Esophagus muscularis mucosa (tissue), 4 donors: ENCODE measurements around the gene NKX3-2. TPM values are rescaled to one million over a fixed set of nuclear protein-coding genes. Genes with fewer than 3 reads are reported as not detected.

ENCODE experiments used
- DNase-seq: peaks from one replicate; pipeline ENCODE4 v3.0.0-alpha.2; 2017; ENCODE audit errors: extremely low spot score
- H3K27ac ChIP-seq, 4 donors: fragments of 200-600 bp; sonication (generic); replicated peaks in 1 of 4; 1 replicate in 3 of 4; 2 replicates in 1 of 4; pipeline ENCODE4 v1.5.1; 2016 to 2019; ENCODE audit warnings: mild to moderate bottlenecking in 1 of 4
- H3K27me3 ChIP-seq, 4 donors: fragments of 200-600 bp; sonication (generic); one replicate each; pipeline versions ENCODE4 v1.5.1 to v1.6.0; 2016 to 2019
- H3K36me3 ChIP-seq, 4 donors: fragments of 200-600 bp; sonication (generic); one replicate each; pipeline ENCODE4 v1.5.1; 2016 to 2019
- H3K4me1 ChIP-seq, 4 donors: fragments of 200-600 bp; sonication (generic); one replicate each; pipeline ENCODE4 v1.5.1; 2016 to 2019
- H3K4me3 ChIP-seq, 4 donors: fragments of 200-600 bp; sonication (generic); 1 replicate in 2 of 4; 2 replicates in 2 of 4; pipeline ENCODE4 v1.5.1; 2016 to 2019; ENCODE audit warnings: mild to moderate bottlenecking in 4 of 4, moderate library complexity in 1 of 4
- H3K9me3 ChIP-seq, 4 donors: fragments of 200-600 bp; sonication (generic); 1 replicate in 3 of 4; 2 replicates in 1 of 4; pipeline ENCODE4 v1.5.1; 2016 to 2019
- CTCF ChIP-seq, 3 experiments: fragments of 200-600 bp in 2 of 3; fragments of 450-650 bp in 1 of 3; sonication (generic) in 2 of 3; IDR thresholded peaks; one replicate each; pipeline ENCODE4 v1.5.1; 2017 to 2019; ENCODE audit warnings: antibody characterized with exemption in 3 of 3, mild to moderate bottlenecking in 2 of 3, moderate library complexity in 1 of 3
- EP300 ChIP-seq: sonication (generic); formaldehyde crosslinking; IDR thresholded peaks from one replicate; pipeline ENCODE4 v1.6.1; 2017; ENCODE audit warnings: antibody characterized with exemption
- POLR2A ChIP-seq: fragments of 450-650 bp; IDR thresholded peaks from one replicate; pipeline ENCODE4 v1.6.1; 2017; ENCODE audit warnings: antibody characterized with exemption, moderate library complexity, mild to moderate bottlenecking, low read depth
- POLR2AphosphoS5 ChIP-seq, 2 donors: sonication (generic); formaldehyde crosslinking; IDR thresholded peaks; one replicate each; pipeline ENCODE4 v1.6.1; 2017; ENCODE audit warnings: antibody characterized with exemption in 2 of 2
- WGBS: methylation state at CpG from one replicate; pipeline ENCODE4 v1.1.5; 2018; 5-methylcytosine and 5-hydroxymethylcytosine counted together
- intact Hi-C: fragments of 100-400 bp; cut with DNase I; formaldehyde crosslinking; loops from one replicate; pipeline ENCODE4 v1.15.1; 2023
- total RNA-seq, 4 donors: library from RNA; depleted of rRNA; stranded (reverse); fragments of >200 nt; gene quantifications; one replicate each; pipeline versions ENCODE4 v1.1.0 to v1.2.1, GENCODE V29; 2016

The NKX3-2 gene
- total RNA-seq, 4 donors from 2014 or later: 1.2 to 7.0 (median 4.7) TPM

- Histone ChIP-seq H3K36me3 (no peaks in the 10 kb centered on the region), H3K4me3 (no peak overlapping the region), H3K9me3 (peaks cover 0 to 6% (median 1%) of the 10 kb centered on the region in 4 donors), H3K4me1 (peaks cover 6 to 14% (median 10%) of the 10 kb centered on the region in 4 donors), H3K27ac (no peak overlapping the region), H3K27me3 (peaks cover 0 to 33% (median 14%) of the 10 kb centered on the region in 4 donors)
- no peak for TF ChIP-seq CTCF (IDR thresholded peaks at IDR 0.05)
- no peak for TF ChIP-seq EP300
- TF ChIP-seq POLR2A: no peak
- TF ChIP-seq POLR2AphosphoS5 (IDR thresholded peaks at IDR 0.05): no peak
- intact Hi-C loops: no loop called here
- peak; percentile 68 for DNase-seq
- WGBS: 86% methylated on average over 1 of the region's 1 CpG
These were observed 8.8 kb upstream of the NKX3-2 start for GRCh38 chr4:13553081-13553480.

- peaks cover 32 to 46% (median 40%) of the 10 kb centered on the region in 4 donors for H3K4me1 ChIP-seq
- WGBS: 5% methylated on average over 20 of the region's 21 CpGs
- peak overlapping the region; percentile 27 to 50 (median 38) for H3K4me3 ChIP-seq
- peaks cover 0 to 6% (median 1%) of the 10 kb centered on the region in 4 donors for H3K9me3 ChIP-seq
- TF ChIP-seq EP300 (no peak), POLR2AphosphoS5 (IDR thresholded peaks at IDR 0.05) (peak in 1 of 2 donors; percentile 9), POLR2A (no peak), CTCF (IDR thresholded peaks at IDR 0.05) (peak; percentile 74 to 90 (median 84))
- H3K27ac ChIP-seq: no peak overlapping the region
- peak; percentile 97 for DNase-seq
- H3K27me3 ChIP-seq: peaks cover 1 to 73% (median 52%) of the 10 kb centered on the region in 4 donors
- no peaks in the 10 kb centered on the region for H3K36me3 ChIP-seq
- intact Hi-C loops: loop anchor here (2.0 kb wide), 2 partner anchors 696 to 820 kb away; no protein-coding TSS in a partner anchor
These were observed 4.8 kb upstream of the NKX3-2 start for GRCh38 chr4:13548984-13549546.

- no peak for TF ChIP-seq CTCF (IDR thresholded peaks at IDR 0.05)
- no peak for TF ChIP-seq EP300
- no peak for TF ChIP-seq POLR2AphosphoS5 (IDR thresholded peaks at IDR 0.05)
- no peak for TF ChIP-seq POLR2A
- no peak for DNase-seq
- WGBS: 8% methylated on average over 31 of the region's 35 CpGs
- peaks cover 38 to 54% (median 47%) of the 10 kb centered on the region in 4 donors for H3K4me1 ChIP-seq
- H3K9me3 ChIP-seq: peaks cover 0 to 6% (median 1%) of the 10 kb centered on the region in 4 donors
- H3K36me3 ChIP-seq: no peaks in the 10 kb centered on the region
- H3K27me3 ChIP-seq: peaks cover 7 to 81% (median 60%) of the 10 kb centered on the region in 4 donors
- H3K4me3 ChIP-seq: peak overlapping the region; percentile 46 to 62 (median 52)
- intact Hi-C loops: loop anchor here (2.0 kb wide), 2 partner anchors 696 to 820 kb away; no protein-coding TSS in a partner anchor
- peak overlapping the region; percentile 32 to 67 (median 43) for H3K27ac ChIP-seq
These were observed 4.0 kb upstream of the NKX3-2 start for GRCh38 chr4:13548059-13548983.

GRCh38 chr4:13547485-13548041 lies 3.3 kb upstream of the NKX3-2 start:
- TF ChIP-seq POLR2A (no peak), EP300 (no peak), POLR2AphosphoS5 (IDR thresholded peaks at IDR 0.05) (no peak), CTCF (IDR thresholded peaks at IDR 0.05) (no peak)
- Histone ChIP-seq H3K27me3 (peaks cover 7 to 88% (median 67%) of the 10 kb centered on the region in 4 donors), H3K4me3 (peak overlapping the region; percentile 46 to 62 (median 52)), H3K9me3 (peaks cover 0 to 6% (median 1%) of the 10 kb centered on the region in 4 donors), H3K36me3 (no peaks in the 10 kb centered on the region), H3K4me1 (peaks cover 38 to 61% (median 50%) of the 10 kb centered on the region in 4 donors), H3K27ac (peak overlapping the region; percentile 32 to 67 (median 43))
- intact Hi-C loops: loop anchor here (2.0 kb wide), 2 partner anchors 695 to 819 kb away; no protein-coding TSS in a partner anchor
- DNase-seq: no peak
- 2% methylated on average over 22 of the region's 56 CpGs for WGBS
